ENCODE data around the gene ADIPOQ.
A peak's percentile ranks its signal among the peaks of the same experiment; 100 is the strongest.
"Not testable (repeated sequence)": the region's sequence is repeated elsewhere in the genome, so short reads cannot be mapped to it uniquely, and the experiment has no call there.

ADIPOQ gene

GRCh38 chr3:186826410-186826975, 16.0 kb upstream of the ADIPOQ start:
- DNase-seq (ENCODE audit: low read depth in 2 of 2): no peak

GRCh38 chr3:186826976-186827857, 15.3 kb upstream of the ADIPOQ start:
- peak; percentile 65 for DNase-seq (ENCODE audit: low read depth in 2 of 2)

GRCh38 chr3:186828340-186828739, 14.2 kb upstream of the ADIPOQ start:
- no peak for DNase-seq (ENCODE audit: low read depth in 2 of 2)

GRCh38 chr3:186831798-186832197, 10.7 kb upstream of the ADIPOQ start:
- DNase-seq (ENCODE audit: low read depth in 2 of 2): no peak

- DNase-seq (ENCODE audit: low read depth in 2 of 2): no peak
These were observed 10.2 kb upstream of the ADIPOQ start for GRCh38 chr3:186832276-186832675.

- peak in 1 of 2 experiments; percentile 17 for DNase-seq (ENCODE audit: low read depth in 2 of 2)
These were observed 2.5 kb upstream of the ADIPOQ start for GRCh38 chr3:186839874-186840641.

- DNase-seq (ENCODE audit: low read depth in 2 of 2): no peak
These were observed 890 bp upstream of the ADIPOQ start for GRCh38 chr3:186841620-186842019.

- DNase-seq (ENCODE audit: low read depth in 2 of 2): no peak
These were observed 526 bp downstream of the ADIPOQ start for GRCh38 chr3:186843039-186843432.

GRCh38 chr3:186844908-186845307, 2.4 kb downstream of the ADIPOQ start:
- DNase-seq (ENCODE audit: low read depth in 2 of 2): no peak

- DNase-seq (ENCODE audit: low read depth in 2 of 2): no peak
These were observed 3.2 kb downstream of the ADIPOQ start for GRCh38 chr3:186845756-186846155.

GRCh38 chr3:186847437-186847836, 4.9 kb downstream of the ADIPOQ start:
- no peak for DNase-seq (ENCODE audit: low read depth in 2 of 2)

- DNase-seq (ENCODE audit: low read depth in 2 of 2): no peak
These were observed 7.0 kb downstream of the ADIPOQ start for GRCh38 chr3:186849374-186849975.

- not testable (repeated sequence) for DNase-seq (ENCODE audit: low read depth in 2 of 2)
These were observed 9.3 kb downstream of the ADIPOQ start for GRCh38 chr3:186851835-186852234.

- no peak for DNase-seq (ENCODE audit: low read depth in 2 of 2)
These were observed 10.5 kb downstream of the ADIPOQ start for GRCh38 chr3:186852994-186853393.

- no peak for DNase-seq (ENCODE audit: low read depth in 2 of 2)
These were observed 11.6 kb downstream of the ADIPOQ start for GRCh38 chr3:186854146-186854545.

- no peak for DNase-seq (ENCODE audit: low read depth in 2 of 2)
These were observed 12.4 kb downstream of the ADIPOQ start for GRCh38 chr3:186854954-186855353.

GRCh38 chr3:186857743-186858142, 15.2 kb downstream of the ADIPOQ start:
- DNase-seq (ENCODE audit: low read depth in 2 of 2): no peak

- not testable (repeated sequence) for DNase-seq (ENCODE audit: low read depth in 2 of 2)
These were observed 22.8 kb downstream of the ADIPOQ start for GRCh38 chr3:186865215-186865853.

- not testable (repeated sequence) for DNase-seq (ENCODE audit: low read depth in 2 of 2)
These were observed 23.6 kb downstream of the ADIPOQ start for GRCh38 chr3:186866095-186866494.

GRCh38 chr3:186869253-186870100, 27.0 kb downstream of the ADIPOQ start:
- DNase-seq (ENCODE audit: low read depth in 2 of 2): peak; percentile 56 to 57
